K562 (cell line): ENCODE measurements around the gene PSMB10. TPM values are rescaled to one million over a fixed set of nuclear protein-coding genes. Genes with fewer than 3 reads are reported as not detected.

ENCODE experiments used
- ATF1 ChIP-seq, 2 experiments: fragments of 450-650 bp in 1 of 2; IDR thresholded peaks; 2 replicates each; pipeline ENCODE4 v1.6.1; 2016; ENCODE audit warnings: missing compliant biosample characterization in 1 of 2, missing genetic modification characterization in 1 of 2
- BHLHE40 ChIP-seq: IDR thresholded peaks from 2 replicates; pipeline ENCODE4 v1.6.1; 2011; ENCODE audit warnings: low read length, improper control_type of control experiment
- BRCA1 ChIP-seq, 2 experiments: fragments of 450-650 bp in 1 of 2; sonication (generic) in 1 of 2; formaldehyde crosslinking in 1 of 2; IDR thresholded peaks; 2 replicates each; pipeline versions ENCODE4 v1.5.0 to v1.6.1; 2017 to 2020; ENCODE audit warnings: mild to moderate bottlenecking in 1 of 2, missing genetic modification reagents in 1 of 2
- CEBPB ChIP-seq: fragments of 450-650 bp; IDR thresholded peaks from 2 replicates; pipeline ENCODE4 v1.6.1; 2016; ENCODE audit warnings: missing genetic modification characterization, missing compliant biosample characterization
- DIDO1 ChIP-seq: fragments of 450-650 bp; IDR thresholded peaks from 2 replicates; pipeline ENCODE4 v1.6.1; 2016; ENCODE audit warnings: low read depth, missing biosample characterization, missing genetic modification characterization
- ESRRA ChIP-seq: fragments of 450-650 bp; IDR thresholded peaks from 2 replicates; pipeline ENCODE4 v1.6.1; 2014; ENCODE audit warnings: low read depth, mild to moderate bottlenecking, moderate library complexity, borderline replicate concordance
- HNRNPH1 ChIP-seq: fragments of 200-400 bp; formaldehyde crosslinking; optimal IDR thresholded peaks from 2 replicates; pipeline ENCODE3; 2017; ENCODE audit warnings: low read depth, mild to moderate bottlenecking, low read length, moderate library complexity
- MYNN ChIP-seq, 2 experiments: sonication (generic); formaldehyde crosslinking in 1 of 2; IDR thresholded peaks; 2 replicates each; pipeline versions ENCODE4 v1.5.0 to v1.6.1; 2016 to 2020; ENCODE audit warnings: antibody characterized with exemption in 1 of 2, missing genetic modification reagents in 1 of 2
- SIN3B ChIP-seq: fragments of 450-650 bp; IDR thresholded peaks from 2 replicates; pipeline ENCODE4 v1.6.1; 2017; ENCODE audit warnings: low read depth, mild to moderate bottlenecking, moderate library complexity
- SMARCA5 ChIP-seq: fragments of 450-650 bp; IDR thresholded peaks from 2 replicates; pipeline ENCODE4 v1.6.1; 2016
- TCF7L2 ChIP-seq: fragments of 150-350 bp; IDR thresholded peaks from 2 replicates; pipeline ENCODE4 v1.6.1; 2016; ENCODE audit warnings: low read depth, mild to moderate bottlenecking, low read length, moderate library complexity
- TFAP4 ChIP-seq: sonication (generic); formaldehyde crosslinking; IDR thresholded peaks from 2 replicates; pipeline ENCODE4 v1.8.0; 2022; ENCODE audit warnings: missing genetic modification reagents, mild to moderate bottlenecking, moderate library complexity, borderline replicate concordance
- TRIM28 ChIP-seq: fragments of 450-650 bp; IDR thresholded peaks from 2 replicates; pipeline ENCODE4 v1.6.1; 2017
- YY1 ChIP-seq, 3 experiments: IDR thresholded peaks; 2 replicates each; pipeline ENCODE4 v1.6.1; 2011; ENCODE audit warnings: low read length in 2 of 3, mild to moderate bottlenecking in 2 of 3, moderate library complexity in 2 of 3, borderline replicate concordance in 1 of 3, control low read depth in 1 of 3, low read depth in 1 of 3; ENCODE audit not compliant: insufficient read depth in 3 of 3, insufficient replicate concordance in 2 of 3, control insufficient read depth in 1 of 3, insufficient read length in 1 of 3; ENCODE audit errors: extremely low read depth in 1 of 3
- ZNF143 ChIP-seq: sonication (generic); formaldehyde crosslinking; IDR thresholded peaks from 2 replicates; pipeline ENCODE4 v1.9.0; 2022; ENCODE audit warnings: mild to moderate bottlenecking, missing genetic modification reagents
- ZNF224 ChIP-seq: sonication (generic); formaldehyde crosslinking; IDR thresholded peaks from 2 replicates; pipeline ENCODE4 v1.8.0; 2022; ENCODE audit warnings: mild to moderate bottlenecking, missing genetic modification reagents
- ZNF75A ChIP-seq: fragments of 450-650 bp; formaldehyde crosslinking; IDR thresholded peaks from 2 replicates; pipeline ENCODE4 v1.4.0; 2020; ENCODE audit warnings: mild to moderate bottlenecking
- polyA plus RNA-seq, 8 experiments: library from polyadenylated mRNA; depleted of rRNA in 4 of 8; stranded (reverse) in 5 of 8; unstranded in 3 of 8; fragments of >200 nt; fragmentation: Nextera tagmentation in 2 of 8; fragmentation: Illumina TruSeq in 1 of 8; extraction: Ambion mirVana in 2 of 8; extraction: Trizol in 1 of 8; gene quantifications; 2 replicates each; pipeline versions ENCODE4 v1.2.1 to v1.2.3, GENCODE V29; 2011 to 2014; ENCODE audit warnings: inconsistent platforms in 1 of 8, missing spikeins in 1 of 8
- total RNA-seq, 7 experiments: library from RNA; depleted of rRNA in 6 of 7; stranded (reverse); fragments of >200 nt in 6 of 7; fragmentation: Illumina TruSeq in 2 of 7; extraction: Trizol in 2 of 7; gene quantifications; 2 replicates each; pipeline versions ENCODE4 v1.2.1 to v1.2.3, GENCODE V29; 2011 to 2021; ENCODE audit warnings: low replicate concordance in 1 of 7
- TF ChIP-seq, protein P1 (sequence below): sonication (generic); formaldehyde crosslinking; IDR thresholded peaks from 2 replicates; pipeline ENCODE4 v1.8.1; 2022; ENCODE audit warnings: missing genetic modification reagents
- TF ChIP-seq, protein P2 (sequence below): fragments of 200-800 bp; sonication (Bioruptor generic); IDR thresholded peaks from 2 replicates; pipeline ENCODE4 v1.6.1; 2016; ENCODE audit warnings: missing genetic modification characterization, missing compliant biosample characterization

The PSMB10 gene
- total and polyA plus RNA-seq, 9 of the 15 experiments (the other 6 are each of a cell fraction or from before 2014, with no cell fraction given) = 11.7 to 105 (median 51.0) TPM

GRCh38 chr16:67892899-67893742, 43.5 kb downstream of the PSMB10 start, which contains the start of gene PSKH1 (continued):
- TF ChIP-seq SMARCA5 (no peak), BHLHE40 (0 out of 2 replicates have a peak, but pooled peaks have one; percentile 27), MYNN (IDR thresholded peaks at IDR 0.05) (no peak), MYNN (CRISPR knock-in tag; IDR thresholded peaks at IDR 0.05) (no peak), HNRNPH1 (no peak), ESRRA (peak; percentile 49; the same call in 1 of the 2 replicates), TRIM28 (no peak), ATF1 (CRISPR knock-in tag; IDR thresholded peaks at IDR 0.05) (peak; percentile 90), ATF1 (tag; IDR thresholded peaks at IDR 0.05) (peak; percentile 97), CEBPB (no peak), TCF7L2 (no peak), DIDO1 (no peak), BRCA1 (IDR thresholded peaks at IDR 0.05) (no peak), BRCA1 (CRISPR knock-in tag; IDR thresholded peaks at IDR 0.05) (no peak), YY1 (IDR thresholded peaks at IDR 0.05; ENCODE audit: borderline replicate concordance in 1 of 3, control insufficient read depth in 1 of 3, extremely low read depth in 1 of 3, insufficient read depth in 3 of 3, insufficient read length in 1 of 3, insufficient replicate concordance in 2 of 3, low read depth in 1 of 3, low read length in 2 of 3) (peak; percentile 58 to 95 (median 95)), ZNF224 (CRISPR knock-in tag) (no peak), SIN3B (peak; percentile 92), ZNF143 (CRISPR knock-in tag) (no peak), ZNF75A (no peak), TFAP4 (CRISPR knock-in tag) (no peak)
- TF ChIP-seq, protein P1, sequence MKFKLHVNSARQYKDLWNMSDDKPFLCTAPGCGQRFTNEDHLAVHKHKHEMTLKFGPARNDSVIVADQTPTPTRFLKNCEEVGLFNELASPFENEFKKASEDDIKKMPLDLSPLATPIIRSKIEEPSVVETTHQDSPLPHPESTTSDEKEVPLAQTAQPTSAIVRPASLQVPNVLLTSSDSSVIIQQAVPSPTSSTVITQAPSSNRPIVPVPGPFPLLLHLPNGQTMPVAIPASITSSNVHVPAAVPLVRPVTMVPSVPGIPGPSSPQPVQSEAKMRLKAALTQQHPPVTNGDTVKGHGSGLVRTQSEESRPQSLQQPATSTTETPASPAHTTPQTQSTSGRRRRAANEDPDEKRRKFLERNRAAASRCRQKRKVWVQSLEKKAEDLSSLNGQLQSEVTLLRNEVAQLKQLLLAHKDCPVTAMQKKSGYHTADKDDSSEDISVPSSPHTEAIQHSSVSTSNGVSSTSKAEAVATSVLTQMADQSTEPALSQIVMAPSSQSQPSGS = peak; percentile 82
- TF ChIP-seq, protein P2, sequence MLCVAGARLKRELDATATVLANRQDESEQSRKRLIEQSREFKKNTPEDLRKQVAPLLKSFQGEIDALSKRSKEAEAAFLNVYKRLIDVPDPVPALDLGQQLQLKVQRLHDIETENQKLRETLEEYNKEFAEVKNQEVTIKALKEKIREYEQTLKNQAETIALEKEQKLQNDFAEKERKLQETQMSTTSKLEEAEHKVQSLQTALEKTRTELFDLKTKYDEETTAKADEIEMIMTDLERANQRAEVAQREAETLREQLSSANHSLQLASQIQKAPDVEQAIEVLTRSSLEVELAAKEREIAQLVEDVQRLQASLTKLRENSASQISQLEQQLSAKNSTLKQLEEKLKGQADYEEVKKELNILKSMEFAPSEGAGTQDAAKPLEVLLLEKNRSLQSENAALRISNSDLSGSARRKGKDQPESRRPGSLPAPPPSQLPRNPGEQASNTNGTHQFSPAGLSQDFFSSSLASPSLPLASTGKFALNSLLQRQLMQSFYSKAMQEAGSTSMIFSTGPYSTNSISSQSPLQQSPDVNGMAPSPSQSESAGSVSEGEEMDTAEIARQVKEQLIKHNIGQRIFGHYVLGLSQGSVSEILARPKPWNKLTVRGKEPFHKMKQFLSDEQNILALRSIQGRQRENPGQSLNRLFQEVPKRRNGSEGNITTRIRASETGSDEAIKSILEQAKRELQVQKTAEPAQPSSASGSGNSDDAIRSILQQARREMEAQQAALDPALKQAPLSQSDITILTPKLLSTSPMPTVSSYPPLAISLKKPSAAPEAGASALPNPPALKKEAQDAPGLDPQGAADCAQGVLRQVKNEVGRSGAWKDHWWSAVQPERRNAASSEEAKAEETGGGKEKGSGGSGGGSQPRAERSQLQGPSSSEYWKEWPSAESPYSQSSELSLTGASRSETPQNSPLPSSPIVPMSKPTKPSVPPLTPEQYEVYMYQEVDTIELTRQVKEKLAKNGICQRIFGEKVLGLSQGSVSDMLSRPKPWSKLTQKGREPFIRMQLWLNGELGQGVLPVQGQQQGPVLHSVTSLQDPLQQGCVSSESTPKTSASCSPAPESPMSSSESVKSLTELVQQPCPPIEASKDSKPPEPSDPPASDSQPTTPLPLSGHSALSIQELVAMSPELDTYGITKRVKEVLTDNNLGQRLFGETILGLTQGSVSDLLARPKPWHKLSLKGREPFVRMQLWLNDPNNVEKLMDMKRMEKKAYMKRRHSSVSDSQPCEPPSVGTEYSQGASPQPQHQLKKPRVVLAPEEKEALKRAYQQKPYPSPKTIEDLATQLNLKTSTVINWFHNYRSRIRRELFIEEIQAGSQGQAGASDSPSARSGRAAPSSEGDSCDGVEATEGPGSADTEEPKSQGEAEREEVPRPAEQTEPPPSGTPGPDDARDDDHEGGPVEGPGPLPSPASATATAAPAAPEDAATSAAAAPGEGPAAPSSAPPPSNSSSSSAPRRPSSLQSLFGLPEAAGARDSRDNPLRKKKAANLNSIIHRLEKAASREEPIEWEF (CRISPR knock-in tag) = no peak
